ENCODE results near the gene GALK2.

DNA sequence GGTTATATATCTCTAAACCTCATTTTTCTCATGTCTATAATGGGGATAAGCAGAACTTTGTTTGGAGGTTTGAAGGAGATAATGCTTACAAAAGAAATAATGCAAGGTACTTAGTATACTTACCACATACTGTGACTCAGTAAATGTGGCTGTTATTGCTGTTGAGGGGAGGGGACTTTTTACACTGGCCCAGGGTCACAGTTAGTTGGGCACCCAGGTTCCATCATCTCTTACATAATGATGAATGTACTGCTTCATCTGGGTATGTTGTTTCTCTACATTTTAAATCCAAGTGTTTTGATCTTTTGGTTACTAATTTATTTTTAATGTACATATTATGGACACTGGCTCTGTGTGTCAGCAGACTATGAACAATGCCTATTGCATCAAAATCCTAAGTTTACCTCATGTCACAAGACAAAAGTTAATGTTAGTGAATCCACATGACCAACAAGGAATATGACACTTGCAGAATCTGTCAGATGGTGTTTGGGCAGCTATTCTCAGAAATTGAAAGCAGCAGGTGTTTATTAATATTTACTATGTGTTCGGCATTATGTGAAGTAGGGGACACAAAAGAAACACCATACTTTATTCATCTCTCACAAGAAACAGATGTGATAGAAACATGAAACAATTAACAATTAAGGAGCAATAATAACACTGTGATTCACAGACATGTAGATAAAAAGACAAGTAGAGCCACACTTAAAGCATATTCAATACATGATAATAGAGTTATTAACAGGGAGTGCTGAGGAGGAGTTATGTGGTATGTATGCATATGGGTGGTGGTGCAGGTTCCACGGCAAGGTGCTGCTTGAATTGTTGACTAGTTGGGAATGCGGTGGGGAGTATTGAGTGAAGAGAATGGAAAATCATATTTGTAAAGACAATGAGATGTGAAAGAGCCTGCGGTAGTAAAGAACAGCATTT lies 109.7 kb downstream of the GALK2 start:
- TF ChIP-seq CTCF (optimal IDR thresholded peaks at IDR 0.05 in 1 of 3, IDR thresholded peaks at IDR 0.05 in 1 of 3, conservative IDR thresholded peaks at IDR 0.05 in 1 of 3; ENCODE audit: extremely low read depth in 1 of 3, insufficient read depth in 2 of 3, low read length in 3 of 3) (no peak), EZH2 (IDR thresholded peaks at IDR 0.05; ENCODE audit: low read length) (no peak)

Data from keratinocyte (primary cell).